GM06990 (cell line): ENCODE results near the gene INIP.

ENCODE experiments used
- DNase-seq: peaks from one replicate; pipeline ENCODE4 v3.0.0-alpha.2; 2011; ENCODE audit not compliant: insufficient read length; ENCODE audit errors: extremely low read depth
- H3K27me3 ChIP-seq: replicated peaks from 2 replicates; pipeline ENCODE4 v1.6.0; 2011; ENCODE audit warnings: low read length; ENCODE audit not compliant: control insufficient read depth, insufficient read depth
- H3K36me3 ChIP-seq: 2 replicates; pipeline ENCODE4 v1.5.1; 2011; ENCODE audit warnings: low read length; ENCODE audit not compliant: control insufficient read depth, insufficient read depth
- H3K4me3 ChIP-seq: replicated peaks from 2 replicates; pipeline ENCODE4 v1.5.1; 2011; ENCODE audit warnings: low read depth, mild to moderate bottlenecking, control low read depth, low read length
- TF ChIP-seq, protein P1 (sequence below): IDR thresholded peaks from 2 replicates; pipeline ENCODE4 v1.5.1; 2011; ENCODE audit warnings: low read length, control low read depth, mild to moderate bottlenecking, inconsistent platforms; ENCODE audit not compliant: insufficient read depth, poor library complexity, severe bottlenecking

The INIP gene

DNA sequence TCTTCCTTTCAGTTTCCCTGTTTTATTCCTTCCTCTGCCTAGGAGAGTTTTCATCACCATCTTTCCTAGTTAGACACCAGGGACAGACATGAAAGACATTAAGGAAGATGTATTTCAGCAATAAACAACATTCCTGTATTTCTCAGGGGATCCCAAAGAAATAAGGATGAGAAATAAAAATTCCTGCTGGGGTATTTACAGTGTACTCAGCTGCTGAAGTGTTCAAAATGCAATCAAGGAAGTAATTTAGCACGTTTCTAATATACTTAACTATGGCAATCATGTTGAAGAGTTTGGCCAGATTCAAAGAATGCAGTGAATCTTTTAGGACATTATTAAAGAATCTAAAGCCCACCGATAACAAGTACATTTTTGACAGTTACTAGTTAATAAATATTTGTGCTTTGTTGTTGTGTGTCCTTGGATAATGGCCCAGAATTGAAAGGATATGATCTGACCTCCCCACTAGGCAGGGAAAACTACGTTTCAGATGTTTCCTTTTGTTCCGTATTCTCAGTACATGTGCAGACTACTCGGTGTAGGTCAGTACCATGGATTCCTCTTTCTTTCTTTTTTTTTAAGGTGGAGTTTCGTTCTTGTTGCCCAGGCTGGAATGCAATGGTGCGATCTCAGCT is 46.8 kb downstream of the INIP start:
- TF ChIP-seq, protein P1, sequence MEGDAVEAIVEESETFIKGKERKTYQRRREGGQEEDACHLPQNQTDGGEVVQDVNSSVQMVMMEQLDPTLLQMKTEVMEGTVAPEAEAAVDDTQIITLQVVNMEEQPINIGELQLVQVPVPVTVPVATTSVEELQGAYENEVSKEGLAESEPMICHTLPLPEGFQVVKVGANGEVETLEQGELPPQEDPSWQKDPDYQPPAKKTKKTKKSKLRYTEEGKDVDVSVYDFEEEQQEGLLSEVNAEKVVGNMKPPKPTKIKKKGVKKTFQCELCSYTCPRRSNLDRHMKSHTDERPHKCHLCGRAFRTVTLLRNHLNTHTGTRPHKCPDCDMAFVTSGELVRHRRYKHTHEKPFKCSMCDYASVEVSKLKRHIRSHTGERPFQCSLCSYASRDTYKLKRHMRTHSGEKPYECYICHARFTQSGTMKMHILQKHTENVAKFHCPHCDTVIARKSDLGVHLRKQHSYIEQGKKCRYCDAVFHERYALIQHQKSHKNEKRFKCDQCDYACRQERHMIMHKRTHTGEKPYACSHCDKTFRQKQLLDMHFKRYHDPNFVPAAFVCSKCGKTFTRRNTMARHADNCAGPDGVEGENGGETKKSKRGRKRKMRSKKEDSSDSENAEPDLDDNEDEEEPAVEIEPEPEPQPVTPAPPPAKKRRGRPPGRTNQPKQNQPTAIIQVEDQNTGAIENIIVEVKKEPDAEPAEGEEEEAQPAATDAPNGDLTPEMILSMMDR, result no peak
- no peaks in the 10 kb centered on the region for H3K27me3 ChIP-seq
- H3K36me3 ChIP-seq, result no peaks in the 10 kb centered on the region
- H3K4me3 ChIP-seq, result no peak overlapping the region
- no peak for DNase-seq

DNA sequence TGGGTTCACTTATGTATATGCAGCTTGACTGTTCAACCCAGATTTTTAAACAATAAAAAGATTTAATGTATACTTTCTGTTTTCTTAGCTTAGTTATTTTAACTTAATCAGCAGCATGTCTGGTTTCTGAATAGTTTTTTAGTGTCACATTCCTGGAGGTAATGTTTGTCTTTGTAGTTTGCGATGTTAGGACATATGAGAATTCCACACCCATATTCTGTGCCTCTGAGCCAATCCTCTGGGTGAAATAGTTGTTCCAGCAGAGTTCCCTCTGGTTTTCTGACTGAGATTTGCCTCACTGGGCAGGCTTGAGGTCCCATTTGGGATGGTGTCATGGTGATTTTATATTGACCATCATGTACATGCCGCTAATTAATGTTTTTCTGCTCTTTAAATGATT is 48.6 kb downstream of the INIP start:
- DNase-seq, result no peak
- Histone ChIP-seq H3K4me3 (no peak overlapping the region), H3K27me3 (no peaks in the 10 kb centered on the region), H3K36me3 (no peaks in the 10 kb centered on the region)
- TF ChIP-seq, protein P1, result no peak

- H3K36me3 ChIP-seq, result no peaks in the 10 kb centered on the region
- no peak overlapping the region for H3K4me3 ChIP-seq
- H3K27me3 ChIP-seq, result no peaks in the 10 kb centered on the region
- no peak for DNase-seq
- TF ChIP-seq, protein P1, result peak; percentile 37
Measured at GRCh38 chr9:112665347-112665746, 52.6 kb downstream of the INIP start.

GRCh38 chr9:112664531-112664930 is 53.4 kb downstream of the INIP start:
- DNase-seq, result no peak
- Histone ChIP-seq H3K27me3 (no peaks in the 10 kb centered on the region), H3K36me3 (no peaks in the 10 kb centered on the region), H3K4me3 (no peak overlapping the region)
- TF ChIP-seq, protein P1, result no peak

- TF ChIP-seq, protein P1, result no peak
- DNase-seq, result no peak
- H3K27me3 ChIP-seq, result no peaks in the 10 kb centered on the region
- H3K4me3 ChIP-seq, result no peak overlapping the region
- H3K36me3 ChIP-seq, result no peaks in the 10 kb centered on the region
Measured at GRCh38 chr9:112663681-112664080, 54.2 kb downstream of the INIP start.

DNA sequence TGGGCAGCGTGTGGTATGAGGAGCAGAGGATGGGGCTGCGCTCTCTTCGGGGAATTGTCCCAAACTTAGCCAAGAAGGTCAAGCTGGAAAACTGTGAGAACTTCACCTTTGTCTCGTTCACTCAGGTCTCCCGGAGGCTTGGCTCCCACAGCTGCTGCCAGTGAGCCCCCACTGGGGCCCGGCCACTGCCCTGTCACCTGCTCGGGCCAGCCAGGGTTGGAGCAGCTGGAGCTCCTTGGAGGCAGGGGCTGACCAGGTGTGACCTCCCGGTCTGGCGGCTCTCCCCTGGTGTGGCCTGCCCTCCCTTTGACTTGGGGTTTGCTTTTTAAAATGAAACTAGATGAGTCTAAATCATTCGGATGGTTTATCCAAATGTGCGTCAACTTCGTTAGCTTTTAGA is 58.0 kb downstream of the INIP start:
- DNase-seq, result no peak
- TF ChIP-seq, protein P1, result no peak
- Histone ChIP-seq H3K4me3 (no peak overlapping the region), H3K27me3 (no peaks in the 10 kb centered on the region), H3K36me3 (no peaks in the 10 kb centered on the region)
